DND-41 (cell line): ENCODE measurements around the gene MYPN.

Experiments
- EZH2 ChIP-seq: IDR thresholded peaks from 3 replicates; pipeline ENCODE4 v1.6.1; 2012; ENCODE audit warnings: borderline replicate concordance, low read depth, mild to moderate bottlenecking, moderate library complexity, low read length, inconsistent platforms; ENCODE audit not compliant: severe bottlenecking
- TF ChIP-seq, protein P1 (sequence below): IDR thresholded peaks from 2 replicates; pipeline ENCODE4 v1.5.1; 2012; ENCODE audit warnings: borderline replicate concordance, low read length, moderate library complexity, mild to moderate bottlenecking; ENCODE audit not compliant: poor library complexity, severe bottlenecking; ENCODE audit errors: extremely low read depth

DNA sequence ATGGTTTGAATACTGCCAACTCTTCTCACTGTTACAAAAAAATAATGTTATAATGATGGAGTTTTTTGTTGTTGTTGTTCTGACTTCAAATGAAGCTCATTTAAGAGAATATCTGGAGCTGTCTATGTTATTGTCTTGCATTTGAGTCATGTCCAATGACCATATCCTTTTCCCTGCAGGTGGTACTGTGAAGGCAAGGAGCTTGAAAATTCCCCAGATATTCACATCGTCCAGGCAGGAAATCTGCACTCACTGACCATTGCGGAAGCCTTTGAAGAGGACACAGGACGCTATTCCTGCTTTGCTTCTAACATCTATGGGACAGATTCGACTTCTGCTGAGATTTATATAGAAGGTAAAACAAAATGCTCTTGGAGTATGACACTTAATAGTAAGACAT lies 33.5 kb downstream of the MYPN start:
- TF ChIP-seq, protein P1, sequence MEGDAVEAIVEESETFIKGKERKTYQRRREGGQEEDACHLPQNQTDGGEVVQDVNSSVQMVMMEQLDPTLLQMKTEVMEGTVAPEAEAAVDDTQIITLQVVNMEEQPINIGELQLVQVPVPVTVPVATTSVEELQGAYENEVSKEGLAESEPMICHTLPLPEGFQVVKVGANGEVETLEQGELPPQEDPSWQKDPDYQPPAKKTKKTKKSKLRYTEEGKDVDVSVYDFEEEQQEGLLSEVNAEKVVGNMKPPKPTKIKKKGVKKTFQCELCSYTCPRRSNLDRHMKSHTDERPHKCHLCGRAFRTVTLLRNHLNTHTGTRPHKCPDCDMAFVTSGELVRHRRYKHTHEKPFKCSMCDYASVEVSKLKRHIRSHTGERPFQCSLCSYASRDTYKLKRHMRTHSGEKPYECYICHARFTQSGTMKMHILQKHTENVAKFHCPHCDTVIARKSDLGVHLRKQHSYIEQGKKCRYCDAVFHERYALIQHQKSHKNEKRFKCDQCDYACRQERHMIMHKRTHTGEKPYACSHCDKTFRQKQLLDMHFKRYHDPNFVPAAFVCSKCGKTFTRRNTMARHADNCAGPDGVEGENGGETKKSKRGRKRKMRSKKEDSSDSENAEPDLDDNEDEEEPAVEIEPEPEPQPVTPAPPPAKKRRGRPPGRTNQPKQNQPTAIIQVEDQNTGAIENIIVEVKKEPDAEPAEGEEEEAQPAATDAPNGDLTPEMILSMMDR: no peak
- no peak for TF ChIP-seq EZH2
